GM21360 (cell line): ENCODE results near the gene IQGAP1.

Experiments used
- ATAC-seq: cut with Tn5 transposase; IDR thresholded peaks from one replicate; pipeline ENCODE4 v1.9.1; 2021; ENCODE audit warnings: mild to moderate bottlenecking, moderate library complexity; ENCODE audit not compliant: unreplicated experiment

IQGAP1 gene

DNA sequence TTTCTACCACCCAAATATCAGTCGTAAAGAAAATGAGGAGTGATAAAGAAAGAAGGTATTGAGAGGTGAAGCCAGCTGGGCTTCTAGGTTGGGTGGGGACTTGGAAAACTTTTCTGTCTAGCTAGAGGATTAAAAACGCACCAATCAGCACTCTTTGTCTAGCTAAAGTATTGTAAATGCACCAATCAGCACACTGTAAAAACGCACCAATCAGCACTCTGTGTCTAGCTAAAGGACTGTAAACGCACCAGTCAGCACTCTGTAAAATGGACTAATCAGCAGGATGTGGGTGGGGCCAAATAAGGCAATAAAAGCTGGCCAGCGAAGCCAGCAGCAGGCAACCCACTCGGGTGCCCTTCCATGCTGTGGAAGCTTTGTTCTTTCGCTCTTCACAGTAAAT lies 13.0 kb upstream of the IQGAP1 start:
- ATAC-seq = no peak

DNA sequence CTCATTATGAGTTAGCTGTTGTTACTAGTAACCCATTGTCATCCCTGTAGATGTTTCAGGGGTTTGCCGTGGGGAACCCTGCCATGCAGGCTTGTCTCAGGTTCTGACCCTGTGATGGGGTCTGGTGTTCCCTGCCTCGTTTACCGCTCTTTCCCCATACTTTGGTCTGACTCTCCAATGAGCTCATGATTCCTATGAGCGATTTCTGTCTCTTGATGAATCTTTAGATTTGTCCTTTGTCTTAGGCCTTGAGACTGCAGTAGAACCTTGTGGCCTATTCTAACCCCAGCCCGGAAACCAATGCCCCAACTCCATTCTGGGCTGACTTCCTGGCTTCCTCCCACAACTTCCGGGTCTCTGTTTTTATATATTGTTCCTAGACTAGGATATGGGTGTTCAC lies 11.3 kb upstream of the IQGAP1 start:
- no peak for ATAC-seq

DNA sequence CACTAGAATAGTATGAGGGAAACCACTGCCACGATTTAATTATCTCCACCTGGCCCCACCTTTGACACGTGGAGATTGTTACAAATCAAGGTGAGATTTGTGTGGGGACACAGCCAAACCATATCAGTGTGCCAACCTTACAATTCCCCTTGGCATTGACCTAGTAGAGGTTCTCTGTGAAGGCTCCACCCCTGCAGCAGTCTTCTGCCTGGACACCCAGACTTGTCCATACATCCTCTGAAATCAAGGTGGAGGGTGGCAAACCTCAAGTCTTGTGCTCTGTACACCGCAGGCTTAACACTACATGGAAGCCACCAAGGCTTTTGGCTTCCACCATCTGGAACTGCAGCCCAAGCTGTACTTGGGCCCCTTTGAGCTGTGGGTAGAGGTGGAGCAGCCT lies 8.8 kb upstream of the IQGAP1 start:
- ATAC-seq = no peak

DNA sequence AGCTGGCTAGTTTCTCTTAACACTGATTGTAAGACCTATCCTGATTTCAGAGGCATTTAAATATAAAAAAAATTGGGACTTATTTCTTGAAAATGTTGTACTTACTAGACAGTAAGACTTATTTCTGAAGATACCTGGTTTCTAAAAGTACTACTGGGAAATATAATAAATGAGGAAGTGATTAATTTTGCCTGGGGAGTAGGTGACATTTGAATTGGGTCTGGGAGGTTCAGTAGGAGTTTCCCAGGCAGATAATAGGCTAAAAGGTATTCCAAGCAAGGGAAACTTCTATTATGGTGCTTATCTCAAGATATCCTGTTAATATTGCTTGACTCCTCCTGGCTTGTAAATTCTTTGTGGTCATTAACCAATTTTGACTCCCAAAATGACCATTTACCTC lies 6.5 kb upstream of the IQGAP1 start:
- ATAC-seq = no peak

DNA sequence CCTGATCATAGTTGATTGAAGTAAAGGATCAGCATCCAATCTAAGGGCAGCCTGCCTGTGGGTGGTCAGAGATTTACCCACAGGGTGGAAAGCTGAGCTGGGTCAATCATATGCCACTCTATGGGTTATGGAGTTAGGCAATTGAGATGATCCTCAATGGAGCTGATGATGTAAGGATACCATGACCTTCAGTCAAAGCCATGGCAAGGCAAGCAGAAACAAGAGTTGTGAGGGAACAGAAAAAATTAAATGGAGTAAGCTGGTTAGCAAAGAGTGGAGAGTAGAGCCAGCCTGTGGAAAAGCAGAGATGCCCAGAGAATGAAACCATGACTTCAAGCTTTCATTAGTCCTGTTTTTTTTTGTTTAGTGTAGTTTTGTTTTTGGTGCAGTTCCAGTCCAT lies 5.7 kb upstream of the IQGAP1 start:
- no peak for ATAC-seq

DNA sequence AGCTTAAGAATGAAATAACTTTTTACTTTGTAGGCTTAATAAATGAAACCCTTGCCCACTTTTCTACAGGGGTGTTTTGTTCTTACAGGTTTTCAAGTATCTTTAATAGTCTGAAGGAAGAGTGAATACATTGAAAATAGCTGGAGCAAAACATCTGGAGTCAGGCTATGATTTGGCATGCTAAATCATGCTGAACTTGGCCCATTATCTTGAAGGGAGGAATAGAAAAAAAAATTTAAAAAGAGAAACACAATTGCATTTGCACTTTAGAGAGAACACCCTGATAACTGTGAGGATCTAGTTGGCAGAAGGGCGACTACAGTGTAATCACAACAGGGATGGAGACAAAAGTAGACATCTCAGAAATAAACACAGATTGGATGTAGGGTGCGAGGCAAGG lies 1.8 kb upstream of the IQGAP1 start:
- no peak for ATAC-seq

DNA sequence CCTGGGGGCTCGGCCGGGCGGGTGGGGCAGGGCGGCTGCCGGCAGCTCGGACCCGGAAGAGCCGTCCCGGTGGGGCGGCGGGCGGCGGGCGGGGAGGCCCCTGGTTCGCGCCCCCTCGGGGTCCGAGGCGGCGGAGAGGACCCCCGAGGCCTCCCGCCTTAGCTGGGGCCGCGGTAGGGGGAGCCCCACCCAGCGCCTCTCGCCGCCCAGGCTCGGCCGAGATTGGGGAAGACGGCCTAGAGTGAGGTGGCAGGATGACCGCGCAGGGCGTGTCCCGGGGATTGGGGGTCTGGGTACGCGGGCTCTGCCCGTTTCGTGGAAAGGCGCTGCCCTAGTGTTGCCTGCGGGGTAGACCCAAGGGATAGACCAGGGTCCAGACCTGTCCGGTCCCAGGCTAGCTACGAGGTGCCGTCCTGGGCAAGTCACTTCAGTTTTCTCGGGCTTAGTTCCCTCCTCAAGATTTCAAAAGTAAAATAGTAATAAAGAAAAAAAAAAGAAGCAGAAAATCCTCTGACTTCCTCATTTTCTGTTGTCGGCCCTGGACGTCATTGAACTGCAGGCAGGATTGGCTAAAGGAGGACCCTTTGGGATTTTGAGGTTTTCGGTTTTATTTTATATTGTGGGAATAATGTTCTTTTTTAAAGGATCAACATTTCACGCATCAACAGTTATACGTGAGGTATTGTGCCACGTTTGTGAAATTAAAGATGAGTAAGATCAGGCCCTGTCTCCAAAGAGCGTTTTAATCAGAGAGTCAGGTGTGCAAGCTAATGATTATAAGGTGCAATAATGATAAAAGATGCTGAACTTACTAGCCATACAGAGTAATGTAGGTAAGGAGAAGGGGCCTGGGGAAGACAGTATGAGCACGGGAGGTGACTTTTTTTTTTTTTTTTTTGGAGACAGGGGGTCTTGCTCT lies 679 bp downstream of the IQGAP1 start:
- peak; percentile 42 for ATAC-seq

DNA sequence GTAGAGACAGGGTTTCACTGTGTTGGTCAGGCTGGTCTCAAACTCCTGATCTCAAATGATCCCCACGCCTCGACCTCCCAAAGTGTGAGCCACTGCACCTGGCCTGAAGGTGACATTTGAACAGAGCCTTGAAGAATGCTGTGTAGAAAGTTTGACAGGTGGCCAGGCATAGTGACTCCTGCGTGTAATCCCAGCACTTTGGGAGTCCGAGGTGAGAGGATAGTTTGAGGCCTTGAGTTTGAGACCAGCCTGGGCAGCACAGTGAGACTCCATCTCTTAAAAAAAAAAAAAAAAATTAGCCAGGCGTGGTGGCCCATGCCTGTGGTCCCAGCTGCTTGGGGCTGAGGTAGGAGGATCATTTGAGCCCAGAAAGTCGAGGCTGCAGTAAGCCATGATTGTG lies 1.5 kb downstream of the IQGAP1 start:
- ATAC-seq = no peak

DNA sequence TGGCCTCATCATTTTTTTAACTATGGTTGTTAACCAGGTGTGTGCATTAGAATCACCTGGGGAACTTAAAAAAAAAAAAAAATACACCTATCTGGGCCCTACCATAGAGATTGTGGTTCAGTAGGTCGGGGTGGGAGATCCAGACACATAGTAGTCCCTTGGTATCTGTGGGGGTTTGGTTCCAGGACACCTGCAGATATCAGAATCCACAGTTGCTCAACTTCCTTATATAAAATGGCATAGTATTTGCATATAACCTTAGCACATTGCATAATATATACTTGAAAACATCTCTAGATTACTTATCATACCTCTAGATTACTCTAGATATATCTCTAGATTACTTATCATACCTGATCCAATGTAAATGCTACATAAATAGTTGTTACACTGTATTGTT lies 5.0 kb downstream of the IQGAP1 start:
- ATAC-seq = no peak

DNA sequence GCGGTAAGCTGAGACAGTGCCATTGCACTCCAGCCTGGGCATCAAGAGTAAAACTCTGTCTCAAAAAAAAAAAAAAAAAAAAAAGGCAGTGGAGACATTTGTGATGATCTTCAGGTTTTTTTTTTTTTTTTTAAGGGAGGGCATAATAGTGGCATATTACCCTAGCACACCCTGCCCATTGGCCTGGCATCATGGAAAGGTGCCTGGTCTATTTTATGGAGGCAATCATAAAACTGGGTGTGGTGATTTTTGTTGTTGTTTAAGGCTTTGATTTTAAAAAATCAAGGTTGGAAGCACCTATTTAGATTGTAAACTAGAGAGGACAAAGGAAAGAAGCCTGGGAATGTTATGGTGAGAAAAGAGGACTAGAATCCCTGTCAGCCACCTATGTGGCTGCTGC lies 6.0 kb downstream of the IQGAP1 start:
- ATAC-seq = no peak

DNA sequence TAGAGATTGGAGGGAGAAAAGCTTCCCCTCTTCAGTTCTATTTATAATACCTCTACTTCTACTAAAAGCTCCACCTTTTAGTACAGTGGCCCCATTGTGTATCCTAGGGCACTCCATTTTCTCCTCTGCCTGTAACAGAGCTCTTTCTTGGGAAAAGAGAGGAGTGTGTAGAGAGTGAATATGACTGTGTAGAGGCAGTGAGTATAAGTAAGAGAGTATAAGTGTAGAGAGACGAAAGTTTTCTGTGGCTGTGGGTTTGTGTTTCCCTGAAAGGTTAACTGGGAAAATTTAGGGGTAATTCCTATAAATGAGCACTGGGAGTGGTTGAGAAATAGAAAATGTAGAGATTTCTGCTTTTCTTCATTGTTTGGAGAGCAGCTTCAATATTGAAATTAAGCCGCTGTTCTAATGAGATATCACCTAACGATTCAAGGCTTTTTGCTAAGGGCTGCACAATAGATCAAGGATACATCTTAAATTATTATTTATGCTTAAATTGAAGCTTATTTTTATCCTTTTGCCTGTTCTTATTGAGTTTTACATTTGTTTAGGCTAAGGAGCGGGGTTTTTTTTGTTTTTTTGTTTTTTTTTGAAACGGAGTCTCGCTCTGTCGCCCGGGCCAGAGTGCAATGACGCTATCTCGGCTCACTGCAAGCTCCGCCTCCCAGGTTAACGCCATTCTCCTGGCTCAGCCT lies 6.9 kb downstream of the IQGAP1 start:
- no peak for ATAC-seq

DNA sequence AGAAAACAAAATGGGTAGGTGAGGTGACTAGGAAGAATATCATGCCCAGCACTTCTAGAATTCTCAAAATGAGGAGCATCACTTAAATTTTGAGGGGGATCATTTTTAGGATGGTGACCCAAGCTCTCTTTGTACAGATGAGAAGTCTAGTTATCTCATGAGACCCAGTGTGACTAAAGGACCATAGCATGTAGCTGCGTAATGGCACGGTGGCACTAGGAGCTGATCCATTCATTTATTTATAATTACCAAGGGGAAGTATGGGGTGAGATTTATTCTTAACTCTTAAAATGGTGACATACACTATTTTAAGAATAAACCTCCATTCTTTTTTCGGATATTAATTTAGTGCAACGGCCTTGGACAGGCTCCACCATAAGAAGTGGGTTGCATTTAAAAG lies 8.3 kb downstream of the IQGAP1 start:
- no peak for ATAC-seq

DNA sequence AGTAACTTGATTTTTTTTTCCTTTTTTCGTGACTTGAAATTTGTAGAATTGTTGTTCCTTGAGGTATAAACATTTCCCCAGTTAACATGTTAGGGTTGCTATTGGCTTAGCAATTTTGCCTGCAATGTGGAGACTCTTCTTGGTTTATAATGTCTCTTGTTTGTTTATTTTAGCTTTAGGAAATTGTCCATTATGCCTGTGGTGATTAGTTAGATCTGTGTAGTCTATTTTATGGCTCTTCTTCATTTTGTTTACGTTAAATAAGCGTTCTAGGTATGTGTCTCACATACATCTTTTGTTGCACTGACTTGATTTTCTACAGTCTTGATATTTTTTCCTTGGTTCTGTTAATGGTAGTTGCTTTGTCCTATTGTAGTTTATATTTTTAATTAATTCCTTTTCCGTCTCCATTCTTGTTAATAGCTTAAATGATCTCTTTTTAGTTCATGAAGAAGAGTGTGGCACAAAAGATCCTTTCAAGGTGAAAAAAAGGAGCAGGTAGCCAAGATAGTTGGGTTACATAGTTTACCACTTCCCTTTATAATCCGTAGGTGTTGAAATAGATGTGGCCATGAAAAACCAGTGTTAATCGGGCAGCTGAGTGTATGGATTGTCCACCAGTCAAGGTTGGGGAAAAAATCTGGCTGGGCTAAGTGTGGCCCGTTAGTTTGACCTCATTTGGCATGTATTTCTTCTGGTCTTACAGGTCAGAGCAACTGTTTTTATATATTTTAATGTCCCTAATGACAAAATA lies 12.1 kb downstream of the IQGAP1 start:
- no peak for ATAC-seq

DNA sequence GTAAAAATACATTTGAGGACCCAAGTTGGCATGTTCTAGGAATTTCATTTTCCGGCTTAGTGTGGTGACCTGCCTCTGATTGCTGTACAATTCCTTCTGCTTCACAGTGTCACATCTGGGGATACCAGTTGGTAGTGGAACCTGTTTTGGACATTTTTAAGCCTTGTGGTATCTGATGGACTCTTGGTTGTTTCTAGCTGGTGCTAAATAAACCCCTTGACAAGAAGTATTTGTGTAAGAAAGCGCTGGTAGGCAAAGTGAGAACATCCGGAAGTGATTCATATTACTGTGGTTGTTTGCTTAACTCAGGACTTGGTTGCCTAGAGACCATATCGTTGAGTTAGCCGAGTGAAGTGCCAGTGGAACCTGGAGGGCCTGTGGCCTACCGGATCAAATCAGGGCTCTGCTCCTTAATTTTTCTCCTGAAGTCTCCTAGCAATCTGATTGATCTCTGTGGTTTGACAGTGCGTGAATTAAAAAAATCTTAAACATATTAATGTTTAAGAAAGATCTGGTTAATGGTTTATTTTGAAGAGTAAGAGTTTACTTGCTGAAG lies 12.8 kb downstream of the IQGAP1 start:
- ATAC-seq = peak; percentile 98

DNA sequence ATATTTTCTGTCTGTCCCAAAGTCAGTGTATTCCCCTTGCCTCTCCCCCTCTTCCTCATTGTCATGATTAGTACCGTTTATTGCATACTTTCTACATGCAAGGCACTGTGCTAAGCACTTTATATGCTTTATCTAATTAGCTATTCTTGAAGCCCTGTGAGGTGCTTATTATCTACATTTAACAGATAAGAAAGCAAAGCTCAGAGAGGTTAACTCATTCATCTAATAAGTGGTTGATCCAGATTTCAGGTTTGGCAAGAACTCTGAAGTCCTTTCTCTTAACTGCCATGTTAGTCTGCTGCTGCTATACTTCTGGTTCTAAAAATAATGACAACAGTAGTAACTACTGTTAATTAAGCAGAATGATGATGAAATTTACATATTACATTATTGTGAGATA lies 13.5 kb downstream of the IQGAP1 start:
- ATAC-seq = no peak

DNA sequence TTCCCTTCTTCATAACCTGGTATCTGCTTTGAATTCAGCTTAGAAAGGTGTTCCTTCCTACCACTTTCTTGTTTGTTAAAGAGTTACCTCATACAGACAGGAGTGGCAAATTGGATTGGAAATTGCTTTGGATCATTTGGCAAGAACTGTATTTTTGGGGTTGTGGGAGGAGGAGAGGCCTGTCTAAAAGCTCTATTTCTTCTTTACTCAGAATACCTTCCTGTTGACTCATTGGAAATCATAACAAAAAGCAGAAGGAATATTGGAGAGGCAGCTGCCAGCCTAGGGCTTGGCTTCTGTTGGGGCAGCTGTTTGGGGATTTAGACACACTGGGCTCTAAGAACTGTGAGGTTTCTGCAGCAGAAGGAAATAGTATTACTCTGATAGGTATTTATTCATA lies 14.2 kb downstream of the IQGAP1 start:
- no peak for ATAC-seq

DNA sequence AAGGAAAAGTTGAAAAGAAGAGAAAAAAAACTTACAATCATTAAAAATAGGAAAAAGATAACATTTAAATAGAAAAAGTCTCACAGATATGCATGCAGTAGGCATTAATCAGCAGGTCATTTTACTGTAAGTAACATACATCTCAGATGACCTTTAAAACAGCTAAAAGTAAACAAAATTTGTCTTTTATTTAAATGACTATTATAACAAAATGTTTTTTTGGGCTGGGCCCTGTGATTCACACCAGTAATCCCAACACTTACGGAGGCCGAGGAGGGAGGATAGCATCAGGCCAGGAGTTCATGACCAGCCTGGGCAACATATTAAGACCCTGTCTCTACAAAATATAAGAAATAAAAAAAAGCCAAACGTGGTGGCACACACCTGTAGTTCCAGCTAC lies 14.7 kb downstream of the IQGAP1 start:
- no peak for ATAC-seq

DNA sequence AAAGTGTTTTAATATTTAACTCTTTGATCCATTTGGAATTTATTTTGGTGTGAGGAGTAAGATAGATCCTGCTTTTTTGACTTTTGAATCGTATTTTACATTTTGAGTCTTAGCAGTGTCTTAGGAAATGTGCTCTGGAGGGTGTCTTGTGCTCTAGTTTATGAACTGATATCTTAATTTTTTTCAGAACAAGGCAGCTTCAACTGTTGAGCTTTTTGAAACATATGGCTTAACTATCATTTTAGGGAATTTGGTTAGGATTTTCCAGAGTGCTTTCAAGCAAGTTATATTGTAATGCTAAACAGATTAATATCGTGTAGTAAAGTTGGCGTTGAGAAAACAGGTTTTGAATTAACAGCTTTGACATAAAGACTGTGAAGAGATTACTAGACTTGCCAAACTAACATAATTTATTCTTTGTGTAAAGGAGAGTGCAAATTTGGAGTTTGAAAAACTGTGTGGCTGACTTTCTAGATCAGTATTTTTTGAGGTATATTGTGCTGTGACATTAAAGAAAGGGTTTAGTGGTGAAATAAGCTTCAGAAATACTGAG lies 17.1 kb downstream of the IQGAP1 start:
- no peak for ATAC-seq

DNA sequence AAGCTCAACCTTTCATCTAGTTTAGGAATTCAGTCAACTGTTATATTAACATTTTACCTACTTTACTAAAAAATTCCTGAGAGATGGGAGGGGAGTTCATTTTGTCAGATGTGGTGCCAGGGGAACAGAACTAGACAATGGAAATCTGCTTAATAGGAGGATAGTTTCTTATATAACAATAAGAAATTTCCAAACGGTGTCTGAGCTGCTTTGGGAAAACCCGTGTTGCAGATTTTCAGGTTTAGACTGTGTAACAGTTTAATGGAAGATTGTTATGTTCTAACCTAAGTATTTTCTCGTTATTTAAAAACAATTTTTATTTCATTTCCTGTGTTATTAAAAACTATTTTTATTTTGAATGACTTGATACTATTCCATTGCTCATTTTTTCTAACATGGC lies 19.3 kb downstream of the IQGAP1 start:
- ATAC-seq = no peak

DNA sequence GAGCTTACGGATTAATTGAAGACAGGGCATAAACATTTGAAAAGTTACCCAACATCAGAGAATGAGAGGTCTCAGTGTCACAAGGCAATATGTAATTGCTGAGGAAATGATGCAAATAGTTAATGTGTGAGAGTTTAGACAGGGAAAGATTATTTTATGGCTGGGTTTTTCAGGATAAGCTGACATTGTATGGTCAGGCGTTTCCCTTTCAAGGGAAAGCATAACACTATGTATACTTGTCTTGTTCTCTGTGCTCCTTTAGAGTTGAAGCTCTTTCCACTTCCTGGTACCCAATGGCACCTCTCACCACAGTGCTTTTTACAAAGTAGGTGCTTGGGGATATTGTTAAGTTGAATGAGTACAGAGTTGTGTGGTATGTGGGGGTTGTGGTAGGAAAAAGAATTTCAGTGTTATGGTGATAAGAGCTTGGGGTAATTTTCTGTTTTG lies 19.9 kb downstream of the IQGAP1 start:
- no peak for ATAC-seq

DNA sequence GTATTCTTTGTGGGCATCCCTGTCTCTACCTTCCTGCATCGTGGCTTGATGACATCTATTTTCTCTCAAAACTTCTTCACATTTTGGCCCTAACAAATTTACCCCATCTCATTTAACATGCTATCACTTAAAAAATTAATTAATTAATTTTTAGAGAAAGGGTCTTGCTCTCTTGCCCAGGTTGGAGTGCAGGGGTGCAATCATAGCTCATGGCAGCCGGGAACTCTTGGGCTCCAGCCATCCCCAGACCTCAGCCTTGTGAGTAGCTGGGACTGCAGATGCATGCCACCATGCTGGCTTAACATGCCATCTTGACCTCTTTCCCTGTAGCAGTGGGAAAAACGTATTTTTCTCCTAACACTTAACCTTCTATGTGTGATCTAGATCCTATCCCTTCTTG lies 20.6 kb downstream of the IQGAP1 start:
- ATAC-seq = no peak
